ENCODE measurements around the gene SIT1.

DNA sequence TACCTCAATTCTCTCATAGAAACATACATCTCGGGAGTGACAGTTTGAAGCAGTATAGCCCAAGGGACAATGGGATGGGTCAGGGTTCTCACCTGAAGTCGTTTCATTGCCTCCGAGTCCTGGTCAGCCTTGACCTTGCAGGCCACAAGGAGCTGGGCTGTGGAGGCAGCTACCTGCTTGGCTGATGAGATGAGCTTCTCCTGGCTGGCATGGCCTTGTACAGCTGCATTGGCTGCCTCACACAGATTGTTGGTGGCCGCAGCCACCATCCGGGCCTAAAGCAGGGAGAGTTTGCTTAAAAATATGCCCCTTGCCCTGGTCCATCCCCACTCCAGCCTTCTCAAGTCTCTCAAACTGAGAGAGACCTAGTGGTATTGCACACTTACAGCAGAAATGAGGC is 47.5 kb upstream of the SIT1 start:
- TF ChIP-seq, protein P1, sequence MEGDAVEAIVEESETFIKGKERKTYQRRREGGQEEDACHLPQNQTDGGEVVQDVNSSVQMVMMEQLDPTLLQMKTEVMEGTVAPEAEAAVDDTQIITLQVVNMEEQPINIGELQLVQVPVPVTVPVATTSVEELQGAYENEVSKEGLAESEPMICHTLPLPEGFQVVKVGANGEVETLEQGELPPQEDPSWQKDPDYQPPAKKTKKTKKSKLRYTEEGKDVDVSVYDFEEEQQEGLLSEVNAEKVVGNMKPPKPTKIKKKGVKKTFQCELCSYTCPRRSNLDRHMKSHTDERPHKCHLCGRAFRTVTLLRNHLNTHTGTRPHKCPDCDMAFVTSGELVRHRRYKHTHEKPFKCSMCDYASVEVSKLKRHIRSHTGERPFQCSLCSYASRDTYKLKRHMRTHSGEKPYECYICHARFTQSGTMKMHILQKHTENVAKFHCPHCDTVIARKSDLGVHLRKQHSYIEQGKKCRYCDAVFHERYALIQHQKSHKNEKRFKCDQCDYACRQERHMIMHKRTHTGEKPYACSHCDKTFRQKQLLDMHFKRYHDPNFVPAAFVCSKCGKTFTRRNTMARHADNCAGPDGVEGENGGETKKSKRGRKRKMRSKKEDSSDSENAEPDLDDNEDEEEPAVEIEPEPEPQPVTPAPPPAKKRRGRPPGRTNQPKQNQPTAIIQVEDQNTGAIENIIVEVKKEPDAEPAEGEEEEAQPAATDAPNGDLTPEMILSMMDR (IDR thresholded peaks at IDR 0.05; ENCODE audit: insufficient read depth, low read depth, low read length) = no peak
- no peak for TF ChIP-seq EZH2 (IDR thresholded peaks at IDR 0.05; ENCODE audit: insufficient read depth, low read length)

Measured in astrocyte (in vitro differentiated cells and primary cell).